T-helper 9 cell (primary cell): Measurements from ENCODE around the gene RHOV.

Experiments used
- DNase-seq: peaks from one replicate; pipeline ENCODE4 v3.0.0-alpha.2; 2020
- total RNA-seq, 2 donors: gene quantifications; one replicate each; lab custom pipeline; 2026; lab: John Stamatoyannopoulos, UW

The RHOV gene
- total RNA-seq: 0.07 to 0.24 reads per million in 2 donors

GRCh38 chr15:40873694-40874561 lies at the start of gene RHOV:
RHOV (minus strand) TSS chr15:40874234; CDS start chr15:40874139, 95 bp downstream.
- DNase-seq: peak; percentile 44

- no peak for DNase-seq
Measured at GRCh38 chr15:40923551-40923950, 49.5 kb upstream of the RHOV start.

- DNase-seq: no peak
Measured at GRCh38 chr15:40922608-40923005, 48.6 kb upstream of the RHOV start.

- DNase-seq: no peak
Measured at GRCh38 chr15:40921949-40922607, 48.0 kb upstream of the RHOV start.

- DNase-seq: no peak
Measured at GRCh38 chr15:40918799-40919392, 44.9 kb upstream of the RHOV start.

GRCh38 chr15:40918146-40918798 lies 44.2 kb upstream of the RHOV start:
- no peak for DNase-seq

- no peak for DNase-seq
Measured at GRCh38 chr15:40917585-40917984, 43.6 kb upstream of the RHOV start.

GRCh38 chr15:40915679-40916078 lies 41.6 kb upstream of the RHOV start:
- DNase-seq: no peak

GRCh38 chr15:40915116-40915661 lies 41.2 kb upstream of the RHOV start:
- DNase-seq: no peak

- no peak for DNase-seq
Measured at GRCh38 chr15:40914486-40914885, 40.5 kb upstream of the RHOV start.

- DNase-seq: no peak
Measured at GRCh38 chr15:40914013-40914412, 40.0 kb upstream of the RHOV start.

GRCh38 chr15:40912478-40912877 lies 38.4 kb upstream of the RHOV start:
- DNase-seq: no peak

- DNase-seq: no peak
Measured at GRCh38 chr15:40911693-40912092, 37.7 kb upstream of the RHOV start.

- DNase-seq: no peak
Measured at GRCh38 chr15:40911141-40911540, 37.1 kb upstream of the RHOV start.

- DNase-seq: no peak
Measured at GRCh38 chr15:40909662-40910630, 35.9 kb upstream of the RHOV start.

GRCh38 chr15:40908095-40908494 lies 34.1 kb upstream of the RHOV start:
- no peak for DNase-seq

GRCh38 chr15:40906991-40907802 lies 33.2 kb upstream of the RHOV start:
- peak; percentile 41 for DNase-seq

- peak; percentile 71 for DNase-seq
Measured at GRCh38 chr15:40906091-40906990, 32.3 kb upstream of the RHOV start.

- DNase-seq: no peak
Measured at GRCh38 chr15:40904552-40905201, 30.6 kb upstream of the RHOV start.
